WI38 (cell line): ENCODE measurements around the gene AACS.
A peak's percentile ranks its signal among the peaks of the same experiment; 100 is the strongest.
"Not testable (repeated sequence)": the region's sequence is repeated elsewhere in the genome, so short reads cannot be mapped to it uniquely, and the experiment has no call there.

Source experiments
- H3K4me3 ChIP-seq: 2 replicates; pipeline ENCODE4 v1.5.1; 2011; ENCODE audit warnings: low read depth, mild to moderate bottlenecking, control low read depth, low read length
- TF ChIP-seq, protein P1 (sequence below): IDR thresholded peaks from 2 replicates; pipeline ENCODE4 v1.5.1; 2012; ENCODE audit warnings: low read depth, mild to moderate bottlenecking, control low read depth, low read length

Gene AACS

DNA sequence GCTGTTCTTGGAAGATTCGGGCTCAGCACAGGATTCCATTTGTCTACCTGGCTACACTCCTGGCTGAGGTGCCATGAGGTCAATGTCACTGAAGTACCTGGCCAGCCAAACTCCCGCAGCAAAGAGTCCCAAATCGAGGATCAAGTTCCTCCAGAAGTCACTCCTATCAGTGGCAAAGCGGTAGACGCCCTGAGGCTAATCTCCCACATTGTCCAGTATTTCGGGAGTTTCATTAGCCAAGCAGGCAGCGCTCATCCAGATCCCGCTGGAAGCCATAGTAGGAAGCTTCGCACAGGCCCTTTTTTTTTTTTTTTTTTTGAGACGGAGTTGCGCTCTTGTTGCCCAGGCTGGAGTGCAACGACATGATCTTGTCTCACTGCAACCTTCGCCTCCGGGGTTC lies 8.9 kb upstream of the AACS start:
- no peak overlapping the region for H3K4me3 ChIP-seq
- TF ChIP-seq, protein P1, sequence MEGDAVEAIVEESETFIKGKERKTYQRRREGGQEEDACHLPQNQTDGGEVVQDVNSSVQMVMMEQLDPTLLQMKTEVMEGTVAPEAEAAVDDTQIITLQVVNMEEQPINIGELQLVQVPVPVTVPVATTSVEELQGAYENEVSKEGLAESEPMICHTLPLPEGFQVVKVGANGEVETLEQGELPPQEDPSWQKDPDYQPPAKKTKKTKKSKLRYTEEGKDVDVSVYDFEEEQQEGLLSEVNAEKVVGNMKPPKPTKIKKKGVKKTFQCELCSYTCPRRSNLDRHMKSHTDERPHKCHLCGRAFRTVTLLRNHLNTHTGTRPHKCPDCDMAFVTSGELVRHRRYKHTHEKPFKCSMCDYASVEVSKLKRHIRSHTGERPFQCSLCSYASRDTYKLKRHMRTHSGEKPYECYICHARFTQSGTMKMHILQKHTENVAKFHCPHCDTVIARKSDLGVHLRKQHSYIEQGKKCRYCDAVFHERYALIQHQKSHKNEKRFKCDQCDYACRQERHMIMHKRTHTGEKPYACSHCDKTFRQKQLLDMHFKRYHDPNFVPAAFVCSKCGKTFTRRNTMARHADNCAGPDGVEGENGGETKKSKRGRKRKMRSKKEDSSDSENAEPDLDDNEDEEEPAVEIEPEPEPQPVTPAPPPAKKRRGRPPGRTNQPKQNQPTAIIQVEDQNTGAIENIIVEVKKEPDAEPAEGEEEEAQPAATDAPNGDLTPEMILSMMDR = no peak

GRCh38 chr12:125057708-125058107 lies 7.5 kb upstream of the AACS start:
- no peak overlapping the region for H3K4me3 ChIP-seq
- TF ChIP-seq, protein P1 = no peak

DNA sequence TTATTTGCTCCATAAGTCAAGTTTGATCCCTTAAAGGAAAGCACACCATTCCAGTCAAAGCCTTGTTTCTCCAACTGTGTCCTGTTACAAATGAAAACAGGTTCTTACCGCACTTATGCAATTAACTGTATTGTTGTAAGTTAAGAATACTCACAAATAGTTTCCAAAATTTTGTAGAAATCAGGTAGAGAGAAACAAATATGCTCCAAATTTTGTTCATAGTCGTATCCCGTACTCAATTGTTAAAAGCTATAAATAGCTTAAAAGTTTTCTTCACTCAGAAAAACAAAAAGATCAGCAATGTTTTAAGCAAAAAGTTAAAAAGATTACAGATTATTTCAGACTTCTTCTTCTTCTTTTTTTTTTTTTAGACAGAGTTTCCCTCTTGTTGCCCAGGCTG lies 4.0 kb upstream of the AACS start:
- TF ChIP-seq, protein P1 = no peak
- no peak overlapping the region for H3K4me3 ChIP-seq

- not testable (repeated sequence) for H3K4me3 ChIP-seq
Measured at GRCh38 chr12:125063522-125063921, 1.7 kb upstream of the AACS start.

DNA sequence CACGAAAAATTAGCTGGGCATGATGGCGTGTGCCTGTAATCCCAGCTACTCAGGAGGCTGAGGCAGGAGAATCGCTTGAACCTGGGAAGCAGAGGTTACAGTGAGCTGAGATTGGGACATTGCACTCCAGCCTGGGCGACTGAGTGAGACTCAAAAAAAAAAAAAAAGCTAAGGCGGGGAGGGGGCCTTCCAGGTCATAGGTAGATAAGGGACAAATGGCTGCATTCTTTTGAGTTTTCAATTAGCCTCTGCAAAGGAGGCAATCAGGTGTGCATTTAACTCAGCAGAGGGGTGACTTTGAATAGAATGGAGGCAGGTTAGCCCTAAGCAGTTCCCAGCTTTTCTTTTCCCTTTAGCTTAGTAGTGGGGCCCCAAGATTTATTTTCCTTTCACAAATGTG lies 743 bp upstream of the AACS start:
- H3K4me3 ChIP-seq = peak overlapping the region; percentile 79

GRCh38 chr12:125065919-125066570 lies 810 bp downstream of the AACS start:
- TF ChIP-seq, protein P1 = no peak

More for the DNA sequence above, 743 bp upstream of the AACS start:
- TF ChIP-seq, protein P1 = no peak

DNA sequence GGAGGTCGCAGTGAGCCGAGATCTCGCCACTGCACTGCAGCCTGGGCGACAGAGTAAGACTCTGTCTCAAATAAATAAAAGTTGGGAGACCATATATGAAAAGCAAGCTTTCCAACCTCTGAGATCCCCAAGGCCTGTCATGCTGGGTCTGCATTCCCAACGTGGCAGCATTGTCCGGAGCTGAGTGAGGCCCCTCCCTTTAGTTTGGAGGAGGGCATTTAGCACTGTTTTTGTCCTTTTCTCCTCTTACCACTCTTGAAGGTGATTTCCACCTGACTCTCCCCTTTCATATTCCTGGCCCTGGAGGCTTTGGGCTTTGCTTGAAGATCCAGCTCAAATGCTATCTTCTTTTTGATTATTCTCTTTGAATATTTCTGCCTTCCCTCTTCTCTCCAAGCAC lies 3.2 kb downstream of the AACS start:
- H3K4me3 ChIP-seq = no peak overlapping the region
- TF ChIP-seq, protein P1 = no peak

More at GRCh38 chr12:125065919-125066570, 810 bp downstream of the AACS start:
- peak overlapping the region; percentile 79 for H3K4me3 ChIP-seq

GRCh38 chr12:125069616-125070015 lies 4.4 kb downstream of the AACS start:
- TF ChIP-seq, protein P1 = no peak

More at GRCh38 chr12:125069616-125070015, 4.4 kb downstream of the AACS start:
- no peak overlapping the region for H3K4me3 ChIP-seq
